HT1080 (cell line): Measurements from ENCODE around the gene IGF1R. TPM values are rescaled to one million over a fixed set of nuclear protein-coding genes. Genes with fewer than 3 reads are reported as not detected.

Experiments used
- DNase-seq: peaks from one replicate; pipeline ENCODE4 v3.0.0-alpha.2; 2015; ENCODE audit warnings: low read depth
- total RNA-seq: library from RNA; depleted of rRNA; stranded (reverse); fragments of >200 nt; shearing (Covaris generic); gene quantifications from 2 replicates; pipeline ENCODE4 v1.2.3, GENCODE V29; 2014

Gene IGF1R
- total RNA-seq, 1 experiment from 2014 or later = 13.4 TPM

DNA sequence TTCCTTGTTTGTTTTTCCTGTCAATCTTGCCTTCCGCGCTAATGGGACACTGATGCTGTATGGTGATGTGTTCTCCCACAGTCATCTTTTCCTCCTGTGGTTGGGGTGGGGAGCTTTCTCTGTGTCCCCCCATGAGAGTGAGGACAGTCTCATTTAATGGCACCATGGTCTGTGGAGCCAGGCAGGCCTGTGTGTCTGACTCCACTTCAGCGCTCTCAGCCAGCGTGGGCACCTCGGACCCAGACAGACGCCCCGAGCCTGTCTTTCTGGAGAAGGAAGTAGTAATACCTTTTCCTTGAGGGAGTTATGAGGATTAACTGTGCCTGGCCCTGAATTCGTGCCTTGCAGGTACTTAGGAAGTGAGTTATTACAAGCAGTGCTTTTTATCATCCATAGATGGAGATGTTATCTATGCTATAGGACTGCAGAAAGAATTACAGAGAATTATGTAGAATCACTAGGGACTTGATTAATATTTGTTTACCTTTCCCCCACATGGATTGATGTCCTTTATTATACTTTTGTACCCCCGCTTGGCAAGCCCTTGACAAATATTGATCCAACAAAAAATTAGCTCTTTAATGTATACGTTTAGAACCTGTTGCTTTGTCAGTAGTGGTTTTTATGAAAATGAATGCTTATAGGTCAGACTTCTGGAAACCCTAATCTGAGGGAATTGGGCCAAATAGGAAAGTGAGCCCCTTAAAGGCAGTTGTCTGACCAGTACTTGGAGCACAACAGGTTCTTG lies 206.9 kb downstream of the IGF1R start:
- DNase-seq = no peak

DNA sequence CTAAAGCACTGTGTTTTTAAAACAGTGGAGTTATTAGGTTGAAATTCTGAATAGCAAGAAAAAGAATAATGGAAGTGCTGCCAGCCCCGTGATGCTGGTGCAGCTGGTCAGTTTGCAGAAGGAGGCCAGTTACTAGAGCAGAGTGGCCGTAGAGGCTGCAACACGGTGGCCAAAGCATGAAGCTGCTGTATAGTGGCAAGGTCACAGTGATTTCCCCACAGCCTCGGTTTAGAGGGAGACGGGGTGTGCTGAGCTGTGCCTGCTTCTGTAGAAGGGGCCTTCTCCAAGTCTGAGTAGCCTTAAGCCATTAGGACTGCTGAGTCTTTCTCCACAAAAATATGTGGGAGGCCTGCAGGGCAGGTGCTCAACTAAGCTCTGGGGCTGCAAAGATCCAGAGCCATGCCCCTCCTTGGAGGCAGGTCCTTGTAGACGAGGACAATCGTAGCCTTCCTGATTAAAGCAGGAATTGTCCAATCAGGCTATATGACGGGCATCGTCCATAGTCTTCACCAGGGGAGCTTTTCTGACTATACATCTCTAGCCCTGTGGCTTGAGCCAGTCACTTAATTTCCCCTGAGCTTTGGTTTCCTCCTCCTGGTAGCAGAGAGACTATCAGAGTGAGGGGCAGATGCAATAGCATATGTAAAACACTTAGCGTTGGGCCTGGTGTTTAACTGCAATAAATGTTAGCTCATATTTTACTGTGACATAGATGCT lies 207.6 kb downstream of the IGF1R start:
- DNase-seq = no peak

DNA sequence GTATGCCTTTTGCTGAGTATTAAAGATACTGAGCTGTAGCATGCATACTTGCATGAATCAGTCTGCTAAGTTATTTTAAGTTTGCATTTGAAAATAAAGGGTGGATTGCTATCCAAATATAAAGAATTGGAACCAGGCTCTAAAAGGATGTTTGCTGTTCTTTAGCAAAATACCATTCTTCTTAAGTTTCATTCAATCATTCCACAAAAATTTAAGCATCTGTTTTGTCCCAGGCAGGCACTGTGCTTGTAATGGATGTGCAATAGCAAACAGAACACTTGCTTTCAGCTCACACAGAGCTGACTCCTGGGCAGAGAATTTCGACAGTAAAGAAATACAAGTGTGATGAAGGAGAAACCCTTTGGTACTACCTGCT lies 208.2 kb downstream of the IGF1R start:
- DNase-seq = no peak

GRCh38 chr15:98858610-98859023 lies 210.3 kb downstream of the IGF1R start:
- DNase-seq = no peak

GRCh38 chr15:98859149-98859548 lies 210.8 kb downstream of the IGF1R start:
- DNase-seq = no peak

DNA sequence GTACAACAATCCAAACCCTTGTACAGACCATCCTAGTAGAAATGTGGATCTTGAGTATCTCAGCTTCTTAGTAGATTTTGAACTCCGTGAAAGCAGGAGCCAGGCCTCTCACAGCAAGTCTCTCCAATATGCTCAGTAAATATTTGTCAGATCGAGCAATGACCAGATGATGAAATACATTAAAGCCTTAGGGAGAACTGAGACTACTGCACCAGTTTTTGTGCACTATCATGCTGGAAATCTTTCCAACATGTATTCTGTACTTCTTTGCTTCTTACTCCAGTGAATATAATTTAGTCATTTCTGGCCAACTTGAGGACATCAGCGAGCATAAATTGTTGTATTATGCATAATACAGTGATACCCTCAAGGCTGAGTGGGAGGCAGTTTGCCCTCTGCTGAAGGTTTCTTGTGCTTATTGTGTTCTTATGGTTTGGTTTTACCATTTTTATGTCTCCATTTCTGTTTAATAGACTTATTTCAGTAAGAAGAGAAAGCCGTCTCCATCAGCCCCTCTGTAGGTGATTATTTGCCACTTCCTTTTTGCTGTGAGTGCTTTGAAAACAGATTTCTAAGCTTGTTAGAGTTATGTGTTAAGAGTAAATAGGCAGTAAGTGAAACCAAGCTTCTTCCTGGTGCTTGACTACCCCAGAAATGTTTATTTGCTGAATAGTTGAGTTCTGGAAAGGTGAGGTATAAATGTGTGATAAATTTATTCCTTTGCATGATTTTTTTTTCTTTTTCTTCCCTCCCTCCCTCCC lies 212.1 kb downstream of the IGF1R start:
- DNase-seq = no peak

DNA sequence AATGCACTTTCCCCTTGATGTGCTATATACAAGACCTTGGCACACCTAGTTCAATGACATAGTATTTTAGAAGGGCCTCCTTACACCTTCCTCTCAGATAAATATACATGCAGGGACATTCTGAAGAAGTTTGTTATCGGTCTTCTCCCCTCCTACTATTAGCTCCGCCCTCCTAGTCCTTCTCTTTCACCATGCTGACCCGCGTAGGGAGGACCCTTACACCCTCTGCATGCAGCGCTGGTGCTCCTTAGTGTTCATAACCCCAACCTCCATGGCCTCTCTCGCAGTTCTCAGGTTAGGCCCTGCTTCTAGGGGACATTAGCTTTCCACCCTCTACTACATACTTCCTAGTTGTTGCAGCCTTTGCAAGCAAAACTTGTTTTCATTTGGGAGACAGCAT lies 212.8 kb downstream of the IGF1R start:
- no peak for DNase-seq

- no peak for DNase-seq
These were observed 215.6 kb downstream of the IGF1R start for GRCh38 chr15:98863983-98864382.

DNA sequence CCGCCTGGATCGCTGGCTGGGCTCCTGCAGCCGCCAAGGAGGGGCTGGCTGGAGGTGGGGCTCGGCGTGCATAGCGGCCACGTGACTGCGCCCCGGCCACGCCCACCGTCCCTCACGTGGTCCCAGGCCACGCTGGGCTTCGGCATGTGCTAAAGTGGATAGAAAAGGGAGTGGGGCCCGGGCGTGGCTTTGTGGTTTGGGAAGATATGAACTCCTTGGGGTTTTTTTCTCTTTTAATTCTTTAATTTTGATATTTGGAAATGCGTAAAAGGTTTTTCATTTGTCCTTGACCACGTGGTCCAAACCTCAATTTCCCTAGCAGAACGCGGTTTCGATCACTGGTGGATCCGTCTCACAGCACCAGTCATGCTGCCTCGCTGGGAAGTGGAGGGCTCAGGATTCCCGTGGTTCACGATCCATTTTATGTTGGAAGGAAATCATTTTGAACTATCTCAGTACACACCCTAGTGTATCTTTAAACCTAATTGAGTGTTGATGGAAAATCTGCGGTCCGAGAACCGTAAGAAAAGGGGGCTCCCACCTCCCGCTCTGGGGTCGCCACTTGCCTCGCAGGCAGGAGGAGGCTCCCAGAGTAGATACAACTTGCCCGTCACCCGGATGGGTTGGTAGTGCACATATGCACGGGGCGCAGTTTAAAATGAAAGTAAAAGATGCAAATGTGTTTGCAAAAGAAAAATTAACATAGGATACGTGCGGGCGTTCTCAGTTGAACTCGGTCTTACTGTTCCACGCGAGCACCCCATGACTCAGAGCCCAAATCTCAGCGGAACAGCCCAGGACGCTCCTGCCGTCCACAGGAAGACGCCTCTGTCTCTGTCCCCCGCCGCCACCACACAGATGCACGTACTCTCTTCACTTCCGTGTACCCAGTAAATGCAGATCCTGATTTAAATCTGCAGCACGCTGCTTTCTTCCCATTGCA lies 217.3 kb downstream of the IGF1R start:
- peak; percentile 85 for DNase-seq

DNA sequence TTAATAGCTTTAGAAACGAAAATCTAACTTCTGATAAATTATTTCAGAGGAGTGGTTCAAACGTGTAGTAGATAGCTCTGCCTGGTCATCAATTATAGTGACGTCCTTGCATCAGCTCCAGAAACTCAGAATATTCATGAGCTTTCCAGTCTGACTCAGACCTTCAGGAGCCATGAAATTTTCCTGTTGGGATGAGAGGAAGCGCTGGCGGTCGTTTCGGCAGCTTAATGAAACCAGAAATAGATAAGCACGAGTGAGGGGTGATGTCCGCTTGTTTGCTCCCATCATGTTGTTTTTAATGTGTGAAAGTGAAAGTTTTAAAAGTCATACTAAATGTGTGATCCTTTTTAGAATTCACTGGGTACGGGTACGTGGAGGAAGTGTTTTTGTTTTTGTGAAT lies 218.2 kb downstream of the IGF1R start:
- peak; percentile 63 for DNase-seq

DNA sequence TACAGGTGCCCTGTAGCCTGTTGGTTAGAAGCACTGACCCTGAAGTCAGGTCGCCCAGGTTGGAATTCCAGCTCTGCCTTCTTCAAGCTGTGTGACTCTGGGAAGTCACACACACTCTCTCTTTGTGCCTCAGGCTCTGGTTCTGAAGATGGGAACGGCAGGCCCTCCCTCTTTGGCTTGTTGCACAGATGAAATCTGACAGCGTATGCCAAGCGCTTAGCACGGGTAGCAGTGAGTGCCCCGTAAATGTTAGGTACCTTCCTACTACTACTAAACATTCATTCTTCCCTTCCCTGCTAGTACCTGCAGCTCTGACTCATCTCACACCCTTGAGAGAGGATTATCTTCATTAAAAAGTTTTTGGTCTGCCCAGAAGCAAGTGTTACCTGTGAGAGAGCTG lies 220.2 kb downstream of the IGF1R start:
- DNase-seq = no peak

- DNase-seq = no peak
These were observed 222.4 kb downstream of the IGF1R start for GRCh38 chr15:98870788-98871187.

DNA sequence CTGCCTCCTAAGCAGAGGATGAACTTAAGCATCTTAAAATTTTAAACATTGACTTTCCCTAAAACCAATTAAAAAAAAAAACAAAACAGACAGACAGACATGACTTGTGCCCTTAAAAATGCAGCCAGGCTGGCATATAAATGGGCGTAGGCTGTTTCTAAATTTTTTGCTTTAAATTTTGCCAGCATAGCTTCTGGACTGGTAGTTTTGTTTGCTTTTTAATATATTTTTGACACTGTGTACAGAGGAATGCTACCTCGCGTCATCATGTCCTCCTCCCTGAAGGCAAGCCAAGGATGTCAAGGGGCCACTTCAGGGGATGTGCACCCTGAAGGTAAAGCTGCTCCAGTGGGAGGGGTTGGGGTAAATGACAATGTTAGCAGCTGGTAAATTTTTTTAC lies 224.4 kb downstream of the IGF1R start:
- no peak for DNase-seq

DNA sequence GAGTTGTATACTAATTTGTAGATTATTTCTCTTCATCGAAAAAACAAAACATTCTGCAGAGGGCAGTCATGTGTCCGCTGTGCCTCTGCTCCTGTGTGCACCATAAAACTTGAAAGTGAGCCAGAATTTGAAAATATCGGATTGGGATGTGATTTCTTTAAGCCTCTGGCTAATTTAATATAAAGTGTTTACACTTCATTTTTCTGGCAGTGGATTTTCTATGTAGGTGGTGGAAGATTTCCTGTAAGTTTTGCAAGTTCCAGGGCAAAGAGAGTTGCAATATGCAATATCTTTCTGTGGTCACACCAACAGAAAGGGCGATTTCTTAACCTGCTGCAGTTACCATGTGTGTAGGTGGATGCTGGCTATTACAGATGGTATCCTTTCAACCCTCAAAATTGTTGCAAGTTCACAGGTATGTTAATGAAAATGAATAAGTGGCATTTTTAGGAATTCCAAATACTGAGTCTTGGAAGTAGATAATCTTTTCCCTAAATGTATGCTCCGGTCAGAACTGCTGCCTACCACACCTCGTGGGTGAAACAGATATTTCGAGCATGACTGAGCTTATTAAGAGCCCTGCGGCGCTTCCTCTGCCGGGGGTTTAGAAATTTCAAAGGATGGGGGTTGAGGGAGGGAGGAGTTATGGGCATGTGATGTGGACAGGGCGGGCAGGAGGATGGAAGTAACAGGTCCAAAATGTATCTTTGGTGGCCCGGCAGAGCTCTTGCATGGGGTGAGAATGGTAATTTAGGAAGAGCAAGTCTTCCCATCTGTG lies 225.3 kb downstream of the IGF1R start:
- peak; percentile 88 for DNase-seq

DNA sequence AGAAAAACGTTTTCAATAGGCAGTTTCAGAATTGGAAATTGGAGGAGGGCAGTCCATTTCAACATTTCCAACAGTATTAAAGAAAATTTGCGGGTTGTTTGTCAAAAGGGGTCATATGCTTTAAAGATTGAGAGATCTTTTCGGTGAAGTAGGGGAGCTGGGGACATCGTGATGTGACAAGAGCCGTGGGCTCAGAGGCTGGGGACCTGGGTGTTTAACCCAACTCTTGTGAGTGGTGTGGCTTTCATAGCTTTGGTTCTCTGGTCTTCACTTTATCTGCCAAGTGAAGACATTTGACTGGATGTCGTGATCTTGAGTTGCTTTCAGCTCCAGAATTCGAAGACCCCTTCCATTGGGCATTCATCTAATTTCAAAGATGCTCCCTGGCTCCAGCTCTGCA lies 226.0 kb downstream of the IGF1R start:
- no peak for DNase-seq

- DNase-seq = no peak
These were observed 226.4 kb downstream of the IGF1R start for GRCh38 chr15:98874773-98875172.

DNA sequence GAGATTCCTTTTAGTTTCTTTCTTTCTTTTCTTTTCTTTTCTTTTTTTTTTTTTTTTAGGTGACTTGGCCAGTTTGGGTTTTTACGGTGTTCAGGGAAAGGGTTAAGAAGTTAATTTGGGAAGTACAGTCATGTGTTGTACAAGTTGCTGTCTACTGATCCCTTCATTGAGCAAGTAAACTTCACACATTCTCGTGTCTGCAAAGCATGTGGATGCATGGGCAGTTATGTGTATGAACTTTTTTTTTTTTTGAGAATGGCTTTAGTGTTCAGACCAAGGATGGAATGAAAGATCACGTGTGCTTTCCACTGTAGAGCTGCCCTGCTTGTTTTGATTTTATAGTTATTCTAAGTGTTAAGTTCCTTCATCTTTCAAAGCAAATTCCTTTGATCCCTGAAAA lies 227.0 kb downstream of the IGF1R start:
- DNase-seq = no peak

DNA sequence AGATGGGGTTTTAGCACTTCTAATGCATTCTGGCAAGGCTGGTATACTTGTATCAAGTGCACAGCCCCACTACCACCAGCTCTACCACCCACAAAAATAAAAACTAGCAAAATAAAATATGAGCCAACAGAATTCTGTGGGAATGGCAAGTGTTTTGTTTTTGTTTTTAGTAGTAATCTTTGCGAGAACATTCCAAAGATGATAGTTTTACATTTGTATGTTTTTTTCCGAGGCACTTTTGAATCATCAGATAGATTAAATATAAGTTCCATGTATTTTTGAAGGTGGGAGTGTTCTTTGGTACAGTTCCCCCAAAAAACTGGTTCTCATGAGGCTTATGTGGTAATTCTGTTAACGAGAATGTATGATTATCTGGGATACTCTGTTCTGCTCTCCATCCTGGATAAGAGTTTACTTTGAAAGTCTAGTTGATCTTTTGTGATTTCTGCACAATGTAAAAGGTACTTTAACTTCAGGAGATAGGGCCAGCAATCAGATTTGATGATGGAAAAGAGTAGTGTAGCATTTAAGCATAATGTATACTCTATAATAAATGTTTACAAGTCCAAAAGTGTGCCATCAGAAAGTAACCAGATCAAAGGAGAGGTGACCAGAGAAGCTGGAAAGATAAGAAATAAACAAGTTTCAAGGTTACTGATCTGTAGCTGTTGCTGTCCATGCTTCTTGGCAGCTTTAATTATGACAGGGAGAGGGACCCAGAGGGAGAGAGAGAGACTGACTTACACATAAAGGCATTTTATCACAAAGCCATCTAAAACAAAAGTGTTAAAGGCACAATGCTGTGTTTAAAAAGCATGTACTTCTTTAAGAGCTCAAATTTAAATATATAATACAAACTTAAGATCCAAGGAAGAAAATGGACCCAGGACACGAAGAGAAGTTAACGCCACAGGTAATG lies 228.4 kb downstream of the IGF1R start:
- DNase-seq = no peak

GRCh38 chr15:98878172-98878571 lies 229.8 kb downstream of the IGF1R start:
- no peak for DNase-seq
